ENCODE results near the gene BRAP. TPM values are rescaled to one million over a fixed set of nuclear protein-coding genes. Genes with fewer than 3 reads are reported as not detected.
"Not testable (repeated sequence)": the region's sequence is repeated elsewhere in the genome, so short reads cannot be mapped to it uniquely, and the experiment has no call there.

BRAP gene
- total RNA-seq, 2 donors from 2014 or later: 16.0 to 19.6 TPM

- no peaks in the 10 kb centered on the region for H3K27me3 ChIP-seq
- TF ChIP-seq CTCF (IDR thresholded peaks at IDR 0.05): no peak
- no peak for DNase-seq
- H3K27ac ChIP-seq: peak overlapping the region; percentile 90
- peak overlapping the region; percentile 89 to 90 for H3K9ac ChIP-seq (ENCODE audit: low read depth in 2 of 2, low read length in 2 of 2)
- peaks cover 18% of the 10 kb centered on the region for H3K4me1 ChIP-seq
- H3K4me3 ChIP-seq: peak overlapping the region; percentile 84
- peaks cover 5% of the 10 kb centered on the region for H3K36me3 ChIP-seq
- no peaks in the 10 kb centered on the region for H3K9me3 ChIP-seq
- intact Hi-C loops (cut with DNase I): no loop called here
Observed at GRCh38 chr12:111686574-111687105, 884 bp upstream of the BRAP start.

- no peaks in the 10 kb centered on the region for H3K27me3 ChIP-seq
- TF ChIP-seq CTCF (IDR thresholded peaks at IDR 0.05): no peak
- intact Hi-C loops (cut with DNase I): no loop called here
- peak overlapping the region; percentile 90 for H3K27ac ChIP-seq
- H3K36me3 ChIP-seq: peaks cover 12% of the 10 kb centered on the region
- peak overlapping the region; percentile 89 to 90 for H3K9ac ChIP-seq (ENCODE audit: low read depth in 2 of 2, low read length in 2 of 2)
- peaks cover 18% of the 10 kb centered on the region for H3K4me1 ChIP-seq
- H3K9me3 ChIP-seq: no peaks in the 10 kb centered on the region
- DNase-seq: peak; percentile 60
- peak overlapping the region; percentile 84 for H3K4me3 ChIP-seq
Observed at GRCh38 chr12:111685322-111685810, 390 bp downstream of the BRAP start.

- Histone ChIP-seq H3K36me3 (peaks cover 16% of the 10 kb centered on the region), H3K9ac (ENCODE audit: low read depth in 2 of 2, low read length in 2 of 2) (peak overlapping the region; percentile 89 to 90), H3K4me3 (peak overlapping the region; percentile 84), H3K4me1 (peaks cover 18% of the 10 kb centered on the region)
- intact Hi-C loops (cut with DNase I); H3K9me3 ChIP-seq; H3K27ac ChIP-seq; DNase-seq; H3K27me3 ChIP-seq: not testable (repeated sequence)
Observed at GRCh38 chr12:111684485-111685198, 1.1 kb downstream of the BRAP start.

GRCh38 chr12:111677186-111677585, 8.6 kb downstream of the BRAP start:
- DNase-seq: no peak
- no peaks in the 10 kb centered on the region for H3K4me1 ChIP-seq
- TF ChIP-seq CTCF (IDR thresholded peaks at IDR 0.05): no peak
- no peak overlapping the region for H3K4me3 ChIP-seq
- peaks cover 39% of the 10 kb centered on the region for H3K36me3 ChIP-seq
- H3K9me3 ChIP-seq: no peaks in the 10 kb centered on the region
- no peaks in the 10 kb centered on the region for H3K27me3 ChIP-seq
- H3K9ac ChIP-seq (ENCODE audit: low read depth in 2 of 2, low read length in 2 of 2): no peak overlapping the region
- no peak overlapping the region for H3K27ac ChIP-seq
- intact Hi-C loops (cut with DNase I): no loop called here

GRCh38 chr12:111673503-111673902, 12.3 kb downstream of the BRAP start:
- Histone ChIP-seq H3K4me3 (no peak overlapping the region), H3K4me1 (no peaks in the 10 kb centered on the region), H3K27me3 (no peaks in the 10 kb centered on the region), H3K27ac (no peak overlapping the region), H3K9me3 (no peaks in the 10 kb centered on the region), H3K36me3 (peaks cover 19% of the 10 kb centered on the region), H3K9ac (ENCODE audit: low read depth in 2 of 2, low read length in 2 of 2) (no peak overlapping the region)
- intact Hi-C loops (cut with DNase I): no loop called here
- peak; percentile 22 for TF ChIP-seq CTCF (IDR thresholded peaks at IDR 0.05)
- no peak for DNase-seq

- Histone ChIP-seq H3K27me3 (no peaks in the 10 kb centered on the region), H3K9me3 (no peaks in the 10 kb centered on the region), H3K4me1 (no peaks in the 10 kb centered on the region), H3K27ac (no peak overlapping the region), H3K4me3 (no peak overlapping the region), H3K36me3 (peaks cover 18% of the 10 kb centered on the region), H3K9ac (ENCODE audit: low read depth in 2 of 2, low read length in 2 of 2) (no peak overlapping the region)
- no peak for TF ChIP-seq CTCF (IDR thresholded peaks at IDR 0.05)
- no peak for DNase-seq
- intact Hi-C loops (cut with DNase I): no loop called here
Observed at GRCh38 chr12:111672822-111673381, 12.9 kb downstream of the BRAP start.

All from colonic mucosa (tissue), 4 donors.